ENCODE data around the gene CNTRL. TPM values are rescaled to one million over a fixed set of nuclear protein-coding genes. Genes with fewer than 3 reads are reported as not detected.
A peak's percentile ranks its signal among the peaks of the same experiment; 100 is the strongest.

Gene CNTRL
- total and polyA plus RNA-seq, 2 of the 8 experiments (the other 6 are each of a cell fraction or from before 2014, with no cell fraction given): 5.1 to 13.9 TPM

DNA sequence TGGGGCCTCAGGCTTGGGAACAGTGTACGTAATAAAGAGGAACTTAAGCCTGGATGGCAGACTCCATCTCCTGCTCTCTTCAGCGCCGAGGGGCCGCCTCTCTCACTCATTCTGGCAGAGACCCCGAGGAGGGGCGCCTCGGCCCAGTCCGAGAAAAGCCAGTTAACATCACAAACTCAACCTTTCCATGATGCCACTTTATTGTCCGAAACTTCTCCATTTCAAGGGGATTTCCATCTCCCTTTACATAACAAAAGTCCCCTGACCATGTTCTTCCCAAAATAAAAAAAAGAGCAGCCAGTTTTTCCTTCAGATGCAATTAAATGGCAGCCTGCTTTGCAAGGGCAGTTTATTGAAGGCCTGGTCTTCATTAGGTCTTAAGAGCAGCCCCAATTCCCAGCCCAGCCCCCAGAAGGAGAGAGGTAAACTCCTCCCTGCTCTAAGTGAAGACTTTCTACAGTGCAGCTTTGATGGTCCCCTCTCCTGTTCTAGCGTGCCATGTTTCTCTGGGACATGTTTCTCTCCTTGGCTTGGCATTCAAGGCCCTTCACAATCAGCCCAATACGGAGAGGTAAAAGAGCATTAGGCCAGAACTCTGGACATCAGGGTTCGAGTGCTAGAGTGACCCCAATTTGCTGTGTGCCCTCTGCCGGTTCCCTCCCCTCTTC, 146.4 kb downstream of the CNTRL start (continued):
- TF ChIP-seq RBBP5 (IDR thresholded peaks at IDR 0.05; ENCODE audit: borderline replicate concordance, low read depth, low read length) (peak; percentile 58; the same call in 1 of the 2 replicates), RNF2 (IDR thresholded peaks at IDR 0.05; ENCODE audit: borderline replicate concordance, low read depth, low read length, missing control alignments, poor library complexity, severe bottlenecking) (no peak), NANOG (IDR thresholded peaks at IDR 0.05; ENCODE audit: insufficient read depth, low read depth, low read length, poor library complexity, severe bottlenecking) (no peak), SAP30 (IDR thresholded peaks at IDR 0.05; ENCODE audit: insufficient read depth, insufficient replicate concordance, low read length) (no peak), SIRT6 (IDR thresholded peaks at IDR 0.05; ENCODE audit: low read length) (no peak), BCL11A (IDR thresholded peaks at IDR 0.05; ENCODE audit: low read depth in 2 of 2, low read length in 2 of 2) (no peak), TEAD4 (IDR thresholded peaks at IDR 0.05; ENCODE audit: low read depth, low read length) (peak; percentile 35; the same call in 1 of the 2 replicates), RXRA (IDR thresholded peaks at IDR 0.05; ENCODE audit: insufficient read depth, low read depth, low read length) (no peak), CREB1 (IDR thresholded peaks at IDR 0.05) (no peak), SIN3A (conservative IDR thresholded peaks at IDR 0.05 in 1 of 2, IDR thresholded peaks at IDR 0.05 in 1 of 2; ENCODE audit: low read depth in 1 of 2, low read length in 2 of 2) (no peak), EZH2 (IDR thresholded peaks at IDR 0.05; ENCODE audit: low read depth, low read length, severe bottlenecking) (no peak), CHD1 (IDR thresholded peaks at IDR 0.05; ENCODE audit: low read depth, low read length) (no peak), CEBPB (IDR thresholded peaks at IDR 0.05; ENCODE audit: low read depth, low read length) (no peak), SRF (IDR thresholded peaks at IDR 0.05; ENCODE audit: low read depth, low read length) (no peak), ASH2L (IDR thresholded peaks at IDR 0.05; ENCODE audit: low read length) (peak; percentile 81), HDAC6 (IDR thresholded peaks at IDR 0.05; ENCODE audit: low read depth, low read length) (no peak), CBX8 (IDR thresholded peaks at IDR 0.05; ENCODE audit: borderline replicate concordance, low read depth, low read length) (no peak), HDAC2 (IDR thresholded peaks at IDR 0.05; ENCODE audit: borderline replicate concordance in 1 of 2, low read depth in 2 of 2, low read length in 2 of 2) (no peak), RAD21 (IDR thresholded peaks at IDR 0.05 in 1 of 2, conservative IDR thresholded peaks at IDR 0.05 in 1 of 2; ENCODE audit: low read depth in 2 of 2, low read length in 2 of 2) (no peak; a peak in 1 of 4 replicates), JUN (IDR thresholded peaks at IDR 0.05; ENCODE audit: low read depth, low read length) (peak; percentile 70; the same call in 1 of the 2 replicates), TAF7 (optimal IDR thresholded peaks at IDR 0.05; ENCODE audit: borderline replicate concordance, low read depth, low read length) (no peak), FOSL1 (IDR thresholded peaks at IDR 0.05; ENCODE audit: insufficient read depth, low read depth, low read length) (no peak)
- TF ChIP-seq, protein P1, sequence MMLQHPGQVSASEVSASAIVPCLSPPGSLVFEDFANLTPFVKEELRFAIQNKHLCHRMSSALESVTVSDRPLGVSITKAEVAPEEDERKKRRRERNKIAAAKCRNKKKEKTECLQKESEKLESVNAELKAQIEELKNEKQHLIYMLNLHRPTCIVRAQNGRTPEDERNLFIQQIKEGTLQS (IDR thresholded peaks at IDR 0.05; ENCODE audit: insufficient read depth, low read depth, low read length): no peak
